NCI-H187 (cell line): ENCODE results near the gene RBM19.

Source experiments
- DNase-seq, 2 experiments: peaks; one replicate each; lab custom pipeline; 2025; lab: John Stamatoyannopoulos, UW

The RBM19 gene

DNA sequence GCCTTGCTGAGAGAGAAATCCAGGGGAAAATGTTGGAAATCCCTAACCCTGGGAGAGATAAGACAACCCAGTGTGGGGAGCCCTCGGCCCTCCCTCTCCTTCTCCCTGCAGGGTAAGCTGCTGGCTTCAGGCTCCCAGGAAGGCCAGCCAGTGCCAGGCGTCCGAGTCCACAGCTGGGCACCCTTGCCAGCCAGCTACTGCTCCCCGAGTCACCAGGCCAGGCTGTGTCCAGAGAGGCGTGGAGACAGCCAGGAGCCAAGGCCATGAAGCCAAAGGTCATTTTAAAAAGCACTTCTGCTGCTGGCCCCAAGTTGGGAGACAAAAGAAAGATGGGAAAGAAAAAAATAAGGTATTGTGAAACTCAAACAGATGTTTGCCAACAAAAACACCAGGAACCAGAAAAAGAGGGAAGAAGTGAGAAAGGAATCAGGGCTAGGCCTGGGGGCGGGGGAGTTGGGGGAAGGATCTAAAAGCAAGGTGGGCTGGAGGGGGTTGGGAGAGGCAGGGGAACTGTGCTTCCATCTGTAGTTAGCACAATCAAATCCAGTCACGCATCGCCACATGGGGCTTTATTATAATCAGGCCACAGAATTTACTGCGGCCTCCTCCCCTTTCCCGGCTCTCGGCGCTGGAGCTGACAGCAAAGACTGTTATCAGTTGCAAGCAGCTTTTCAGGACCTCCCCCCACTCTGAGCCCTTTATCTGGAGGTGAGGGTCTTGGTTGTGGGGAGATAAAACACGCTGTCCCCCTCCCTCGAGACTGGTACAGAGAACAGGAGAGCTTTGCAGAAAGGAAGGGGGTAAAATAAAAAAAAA, 33.5 kb downstream of the RBM19 start:
- DNase-seq: no peak

DNA sequence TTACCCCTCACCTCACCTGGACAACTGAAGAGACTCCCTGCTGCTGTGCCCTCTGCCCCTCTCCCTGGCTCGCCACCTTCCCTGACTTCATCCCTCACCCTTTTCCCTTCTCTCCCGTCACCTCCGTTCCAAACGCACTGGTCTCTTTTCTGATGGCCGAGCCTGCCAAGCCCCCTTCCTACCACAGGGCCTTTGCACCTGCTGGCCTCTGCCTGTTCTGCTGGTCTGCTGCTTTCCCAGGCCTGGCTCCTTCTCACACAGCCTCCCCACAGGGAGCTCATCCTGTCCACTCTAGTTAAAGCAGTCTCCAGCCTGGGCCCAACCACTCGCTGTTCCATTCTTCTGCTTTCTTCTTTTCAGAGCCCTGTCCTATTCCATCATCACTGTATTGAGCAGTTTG, 34.6 kb downstream of the RBM19 start:
- no peak for DNase-seq

DNA sequence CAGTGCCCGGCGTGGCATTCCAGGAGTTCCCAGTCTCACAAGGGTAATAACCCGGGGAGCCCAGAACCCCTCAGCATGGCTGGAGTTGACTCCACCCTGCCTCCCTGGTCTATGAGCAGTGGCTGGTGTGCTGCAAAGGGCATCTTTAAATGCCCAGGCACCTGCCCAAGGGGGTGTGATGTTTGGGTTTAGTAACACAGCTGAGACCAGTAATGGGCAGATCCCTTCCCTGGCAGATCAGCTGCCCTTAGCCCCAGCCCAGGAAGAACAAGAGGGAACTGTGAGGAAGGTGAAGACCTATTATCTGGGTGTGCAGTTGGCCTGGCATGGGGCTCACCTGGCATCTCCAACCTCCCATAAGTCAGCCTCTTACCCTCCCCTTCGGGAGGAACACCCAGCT, 35.9 kb downstream of the RBM19 start:
- DNase-seq: no peak

DNA sequence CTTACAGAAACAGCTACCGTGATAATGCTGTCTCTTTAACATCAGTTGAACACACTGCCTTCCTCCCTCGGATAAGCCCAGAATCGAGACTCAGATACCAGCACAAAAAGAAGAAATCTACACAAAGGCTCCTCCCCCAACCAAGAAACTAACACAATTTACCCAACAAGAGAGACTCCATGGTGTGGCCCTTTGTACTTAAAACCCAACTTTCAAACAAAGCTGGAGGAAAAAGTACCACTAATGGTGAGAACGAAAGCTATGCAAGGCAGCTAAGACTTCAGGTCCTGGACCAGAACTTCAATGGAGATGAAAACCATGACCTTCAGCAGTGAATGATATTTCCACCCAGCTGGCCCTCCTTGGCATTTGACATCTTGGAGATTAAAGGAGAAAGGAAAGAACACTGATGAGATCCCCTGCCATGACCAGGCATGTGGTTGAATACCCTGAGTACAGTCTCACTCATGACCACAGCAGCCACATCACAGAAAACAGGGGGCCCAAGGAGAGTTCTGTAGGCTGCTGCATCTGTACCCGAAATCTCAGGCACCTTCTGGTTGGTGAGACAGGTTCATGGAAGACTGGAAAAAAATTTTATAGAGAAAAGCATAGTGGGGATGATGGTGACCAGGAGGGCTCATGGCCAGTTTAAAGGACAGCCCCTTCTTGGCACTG, 36.7 kb downstream of the RBM19 start:
- DNase-seq: no peak

DNA sequence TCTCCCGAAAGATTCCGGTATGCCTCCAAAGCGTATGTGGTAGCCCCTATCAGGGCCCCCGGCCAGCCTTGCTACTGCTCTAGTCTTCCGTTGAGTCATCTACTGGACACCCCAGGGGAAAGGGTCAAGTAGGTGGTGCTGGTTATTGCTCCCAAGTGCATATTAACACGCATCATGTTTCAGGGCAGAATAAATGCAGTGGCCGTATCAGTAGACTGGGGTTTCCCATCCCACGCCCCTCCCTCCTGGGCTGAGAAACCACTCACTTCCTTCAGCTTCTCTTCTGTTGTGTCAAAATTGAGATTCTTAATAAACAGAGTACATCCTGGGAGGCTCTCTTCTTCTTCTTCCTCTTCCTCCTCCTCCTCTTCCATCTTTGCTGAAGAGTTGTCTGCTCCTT, 39.3 kb downstream of the RBM19 start:
- no peak for DNase-seq

DNA sequence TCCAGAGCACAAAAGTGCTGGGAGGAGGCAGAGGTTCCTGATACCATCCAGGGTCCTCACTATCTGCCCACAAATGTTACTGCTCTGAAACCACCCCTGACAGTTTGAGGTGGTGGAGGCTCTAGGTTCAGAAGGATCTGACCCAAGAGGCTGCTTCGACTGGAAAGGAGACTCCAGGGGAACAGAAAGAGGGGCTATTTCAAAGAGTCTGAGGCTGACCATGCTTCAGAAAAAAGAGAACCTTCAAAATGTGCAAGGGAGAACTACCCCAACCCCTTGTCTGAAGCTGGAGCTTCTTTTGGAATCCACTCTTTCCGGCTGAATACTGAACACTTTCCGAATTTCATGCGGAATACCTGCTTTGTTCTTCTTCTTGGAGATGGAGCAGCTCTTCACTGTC, 41.8 kb downstream of the RBM19 start:
- no peak for DNase-seq

DNA sequence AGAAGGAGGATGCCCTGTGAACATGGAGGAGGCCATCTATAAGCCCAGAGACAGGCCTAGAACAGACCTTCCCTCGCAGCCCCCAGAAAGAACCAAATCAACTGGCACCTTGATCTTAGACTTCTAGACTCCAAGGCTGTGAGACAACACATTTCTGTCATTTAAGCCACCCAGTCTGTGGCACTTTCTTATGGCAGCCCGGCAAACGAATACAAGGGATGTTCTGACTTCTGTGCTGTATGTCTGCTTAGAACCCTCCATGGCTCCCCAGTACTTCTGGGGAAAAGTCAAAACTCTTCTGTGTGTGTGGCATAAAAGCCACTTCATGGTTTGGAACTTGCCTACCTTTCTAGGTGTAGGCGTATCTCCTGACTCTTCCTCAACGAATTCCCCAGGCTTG, 42.9 kb downstream of the RBM19 start:
- no peak for DNase-seq

DNA sequence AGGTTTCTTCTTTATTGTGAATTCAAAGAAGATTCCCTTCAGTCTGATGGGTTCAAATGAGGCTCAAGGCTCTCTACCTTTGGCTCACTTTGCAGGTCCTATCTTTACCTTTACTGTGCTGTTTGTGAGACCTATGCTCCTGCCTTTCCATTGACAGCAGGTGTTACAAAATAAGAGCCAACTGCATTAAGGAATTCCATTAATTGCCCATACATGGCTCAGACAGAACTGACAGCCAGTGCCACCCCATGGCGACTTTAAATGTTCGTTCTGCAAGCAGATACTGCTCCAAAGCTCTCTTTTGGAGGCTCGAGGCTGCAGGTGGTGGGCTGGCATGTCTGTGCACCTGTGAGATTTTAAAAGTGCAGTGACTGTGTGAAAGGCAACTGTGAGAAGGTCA, 44.7 kb downstream of the RBM19 start:
- DNase-seq: no peak

DNA sequence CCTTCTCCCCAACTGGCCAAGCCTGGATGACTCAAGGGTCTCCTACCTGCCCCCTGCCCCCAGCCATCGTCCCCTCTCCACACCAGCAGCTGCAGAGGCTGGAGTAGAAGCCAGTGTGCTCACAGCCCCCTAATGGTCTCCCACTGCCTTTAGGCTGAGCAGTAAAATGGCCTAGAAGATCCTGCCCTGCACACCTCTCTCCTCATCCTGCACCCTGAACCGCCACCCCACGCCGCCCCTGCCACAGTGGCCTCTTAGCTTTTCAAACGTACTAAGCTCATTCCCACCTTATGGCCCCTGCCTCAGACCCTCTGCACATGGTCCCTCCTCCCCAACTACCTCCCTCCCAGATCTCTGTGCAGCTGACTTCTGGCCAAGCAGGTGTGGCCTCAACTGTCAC, 46.3 kb downstream of the RBM19 start:
- no peak for DNase-seq

DNA sequence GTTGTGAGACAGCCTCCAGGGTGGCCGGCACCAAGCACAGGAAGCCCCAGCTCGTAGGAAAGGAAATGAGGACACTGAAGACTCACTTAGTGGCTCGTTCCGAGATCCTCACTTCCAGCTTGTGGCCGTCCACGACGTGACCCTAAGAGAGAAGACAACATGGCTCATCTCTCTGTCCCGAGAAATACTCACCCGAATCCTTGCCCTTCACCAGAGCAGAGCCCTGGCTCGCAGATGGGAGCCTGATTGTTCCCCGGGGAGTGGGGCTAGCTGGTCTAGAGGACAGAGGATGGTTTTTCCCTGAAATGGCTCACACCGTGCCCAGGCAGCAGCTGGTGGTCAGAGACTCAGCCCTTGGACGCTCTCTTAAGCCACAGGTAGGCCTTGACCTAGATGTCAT, 47.8 kb downstream of the RBM19 start:
- DNase-seq: no peak

DNA sequence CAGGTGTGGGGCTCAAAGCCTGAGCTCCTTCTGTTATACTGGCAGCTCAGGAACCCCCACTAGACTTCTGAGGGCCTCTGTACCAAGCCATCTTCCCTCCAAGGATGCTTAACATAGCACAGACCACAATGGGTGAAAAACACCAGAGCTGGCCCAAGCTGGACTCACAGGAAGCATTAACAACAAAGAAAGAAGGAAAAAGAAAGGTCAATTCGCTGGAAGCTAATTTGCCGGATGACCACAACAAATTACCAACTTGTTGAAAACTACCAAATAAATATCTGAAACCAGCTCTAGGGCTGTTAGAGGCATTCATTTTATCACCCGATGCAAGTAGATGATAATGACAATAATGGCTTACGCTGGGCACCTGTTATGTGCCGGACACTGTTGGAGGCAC, 48.7 kb downstream of the RBM19 start:
- DNase-seq: no peak

DNA sequence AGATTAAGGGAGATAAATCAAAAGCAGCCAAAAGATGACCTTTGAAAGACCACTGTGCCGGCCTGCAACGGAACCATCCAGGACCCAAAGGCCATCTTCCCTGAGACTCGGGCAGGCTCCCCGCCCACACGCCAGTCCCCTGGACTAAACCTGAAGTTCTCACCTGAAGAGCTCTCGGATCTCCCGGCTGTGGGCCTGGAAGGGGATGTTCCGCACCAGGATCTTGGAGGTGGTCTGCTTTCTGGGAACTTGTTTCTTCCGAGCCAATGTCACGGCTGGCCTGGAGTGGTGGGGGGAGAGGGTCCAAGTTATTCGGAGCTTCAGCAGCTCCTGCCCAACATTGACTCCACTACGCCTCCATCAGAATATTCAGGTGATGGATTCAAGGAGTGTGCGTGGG, 51.3 kb downstream of the RBM19 start:
- no peak for DNase-seq

DNA sequence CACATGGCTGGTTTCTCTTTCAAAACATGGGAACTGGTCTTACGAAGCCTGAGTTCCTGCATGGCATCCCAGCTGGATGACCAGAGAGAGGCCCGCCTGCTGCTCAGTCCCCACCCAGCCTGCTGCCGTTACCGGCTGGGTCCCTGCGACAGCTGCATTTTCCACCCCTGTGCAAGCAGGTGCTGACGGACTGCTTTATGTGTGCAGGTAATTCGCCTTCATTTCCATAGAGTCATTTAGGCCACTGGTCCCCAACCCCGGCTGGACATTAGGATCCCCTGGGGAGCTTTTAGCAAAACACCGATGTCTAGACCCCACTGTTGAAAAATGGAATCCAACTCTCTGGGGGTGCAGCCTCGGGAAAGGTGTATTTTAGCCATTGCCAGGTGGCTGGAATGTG, 51.9 kb downstream of the RBM19 start:
- no peak for DNase-seq

DNA sequence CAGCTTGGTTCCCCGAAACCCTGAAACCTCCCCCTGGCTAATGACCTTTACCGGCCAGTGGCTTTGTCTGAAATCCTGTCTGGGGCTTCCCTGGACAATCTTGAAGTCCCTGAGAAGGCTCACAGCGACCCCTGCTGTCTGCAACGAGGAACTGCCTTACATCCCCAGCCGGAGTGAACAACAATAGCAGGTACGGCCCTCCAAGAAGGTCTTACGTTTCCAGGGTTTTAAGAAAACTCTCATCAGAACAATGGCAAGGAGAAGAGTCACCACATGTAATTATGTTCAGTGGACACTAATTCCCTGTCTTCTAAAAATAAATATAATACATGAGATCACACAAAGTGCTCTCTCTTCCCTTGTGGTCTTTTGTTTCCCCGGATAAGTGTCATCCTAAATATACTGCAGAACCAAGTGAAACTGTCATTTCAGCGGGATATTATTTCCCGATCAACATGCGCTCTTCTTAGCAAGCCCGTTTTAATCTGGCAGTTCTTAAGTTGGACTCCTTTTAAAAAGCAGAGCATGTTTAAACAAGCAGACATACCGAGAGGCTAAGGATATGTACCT, 53.3 kb downstream of the RBM19 start:
- DNase-seq: peak; percentile 53 to 57

DNA sequence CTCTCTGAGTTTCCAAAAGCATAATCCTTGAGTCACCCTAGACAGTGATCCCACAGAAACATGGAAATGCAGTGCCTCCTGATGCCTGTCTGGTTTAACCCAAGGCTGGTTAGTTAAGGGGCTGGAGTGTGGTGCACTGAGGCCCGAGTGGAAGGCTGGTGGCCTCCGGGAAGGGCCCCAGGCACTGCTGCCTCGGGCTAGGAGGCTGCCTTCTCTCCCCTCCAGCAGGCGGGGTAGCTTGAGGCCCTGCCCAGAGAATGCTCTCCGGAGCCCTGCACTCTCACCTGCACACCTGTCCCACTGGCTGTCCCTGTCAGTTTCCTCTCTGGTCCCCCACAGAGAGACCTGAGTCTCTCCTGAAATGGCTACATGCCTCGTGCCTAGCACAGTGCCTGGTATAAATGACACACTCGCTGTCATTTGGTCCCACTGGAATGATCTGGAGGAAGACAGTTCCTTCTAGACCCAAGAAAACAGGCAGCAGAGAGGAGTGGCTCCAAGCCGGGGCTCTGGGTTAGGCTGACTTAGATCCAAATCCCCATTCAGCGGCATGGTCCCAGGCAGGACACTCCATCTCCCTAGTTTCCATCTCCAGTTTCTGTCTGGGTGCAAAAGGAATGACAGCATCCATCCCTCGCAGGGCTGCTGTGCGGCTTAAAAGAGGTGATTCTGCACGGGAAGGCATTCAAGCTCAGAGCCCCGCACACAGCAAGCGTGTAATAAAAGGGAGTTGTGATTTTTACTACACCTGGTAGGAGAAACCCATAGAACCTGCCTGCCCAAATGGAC, 54.0 kb downstream of the RBM19 start:
- DNase-seq: no peak

DNA sequence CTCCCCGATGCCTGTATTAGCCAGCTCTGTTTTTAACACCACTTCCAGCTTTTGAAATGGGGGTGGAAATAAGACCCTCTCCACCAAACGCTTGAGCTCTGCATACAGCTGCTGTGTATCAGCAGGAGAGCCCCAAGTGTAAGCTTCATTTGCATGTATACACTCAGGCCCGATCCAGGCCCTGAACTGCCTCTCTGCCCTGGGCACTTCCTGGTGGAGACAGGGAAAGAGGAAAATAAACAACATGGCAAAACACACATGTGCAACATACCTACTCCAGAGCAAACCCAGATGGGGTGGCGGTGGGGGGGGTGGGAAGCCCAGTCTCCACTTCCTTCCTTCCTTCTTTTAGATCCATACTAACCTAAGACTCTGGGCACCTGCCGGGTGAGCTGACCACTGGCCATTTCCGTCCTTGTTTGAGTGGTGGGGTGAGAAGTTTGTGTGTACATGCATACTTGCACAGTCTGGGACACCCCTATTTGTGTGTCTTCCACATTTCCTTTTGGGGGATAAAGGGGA, 55.3 kb downstream of the RBM19 start:
- no peak for DNase-seq

DNA sequence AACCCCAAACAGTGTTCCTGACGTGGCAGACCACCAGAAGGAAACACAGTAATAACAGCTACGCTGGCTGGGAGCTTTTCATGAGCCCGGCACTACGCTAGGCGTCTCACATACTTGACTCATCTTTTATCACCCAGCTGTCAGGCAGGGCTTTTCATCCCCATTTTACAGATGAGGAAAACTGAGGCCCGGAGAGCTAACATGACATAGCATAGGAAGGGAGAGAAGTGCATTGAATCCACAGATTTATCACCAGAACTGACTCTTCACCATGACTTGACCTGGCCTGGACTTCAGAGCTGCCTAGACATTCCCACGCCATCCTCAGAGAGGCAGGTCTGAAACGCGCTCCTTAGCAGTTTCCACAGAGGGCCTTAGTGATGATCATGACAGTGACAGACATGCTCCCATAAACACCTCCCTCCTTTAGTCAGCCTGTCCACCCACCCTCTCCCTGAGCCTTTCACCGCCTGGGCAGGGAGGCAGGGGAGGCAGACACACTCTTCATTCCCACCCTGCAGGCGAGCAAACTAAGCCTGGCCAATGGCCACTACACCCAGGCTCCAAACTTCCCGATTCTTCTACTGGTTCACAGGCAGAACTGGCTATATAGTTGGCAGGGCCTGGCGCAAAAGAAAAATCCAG, 56.2 kb downstream of the RBM19 start:
- DNase-seq: no peak

DNA sequence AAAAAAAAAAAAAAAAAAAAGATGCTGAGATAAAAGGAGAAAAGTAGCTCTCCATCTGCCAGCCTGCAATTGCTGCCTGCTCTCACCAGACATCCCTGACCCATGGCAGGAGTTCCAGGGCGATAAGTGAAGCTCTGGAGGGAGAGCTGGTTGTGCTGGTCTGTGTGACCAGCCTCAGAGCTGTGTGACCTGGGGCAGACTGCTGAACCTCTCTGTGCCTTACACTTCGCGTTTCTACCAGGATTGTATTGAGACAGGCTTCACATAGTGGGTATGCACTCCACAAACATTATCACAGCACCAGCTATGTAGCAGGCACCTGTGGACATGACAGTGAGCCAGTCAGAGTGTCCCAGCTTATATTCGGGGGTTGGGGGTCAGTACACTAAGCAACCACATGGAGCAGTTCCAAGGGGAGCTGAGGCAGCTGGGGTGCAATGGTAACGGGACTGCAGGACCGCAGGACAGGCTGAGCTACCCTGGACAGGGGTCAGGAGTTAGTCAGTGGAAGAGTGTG, 57.5 kb downstream of the RBM19 start:
- DNase-seq: no peak

DNA sequence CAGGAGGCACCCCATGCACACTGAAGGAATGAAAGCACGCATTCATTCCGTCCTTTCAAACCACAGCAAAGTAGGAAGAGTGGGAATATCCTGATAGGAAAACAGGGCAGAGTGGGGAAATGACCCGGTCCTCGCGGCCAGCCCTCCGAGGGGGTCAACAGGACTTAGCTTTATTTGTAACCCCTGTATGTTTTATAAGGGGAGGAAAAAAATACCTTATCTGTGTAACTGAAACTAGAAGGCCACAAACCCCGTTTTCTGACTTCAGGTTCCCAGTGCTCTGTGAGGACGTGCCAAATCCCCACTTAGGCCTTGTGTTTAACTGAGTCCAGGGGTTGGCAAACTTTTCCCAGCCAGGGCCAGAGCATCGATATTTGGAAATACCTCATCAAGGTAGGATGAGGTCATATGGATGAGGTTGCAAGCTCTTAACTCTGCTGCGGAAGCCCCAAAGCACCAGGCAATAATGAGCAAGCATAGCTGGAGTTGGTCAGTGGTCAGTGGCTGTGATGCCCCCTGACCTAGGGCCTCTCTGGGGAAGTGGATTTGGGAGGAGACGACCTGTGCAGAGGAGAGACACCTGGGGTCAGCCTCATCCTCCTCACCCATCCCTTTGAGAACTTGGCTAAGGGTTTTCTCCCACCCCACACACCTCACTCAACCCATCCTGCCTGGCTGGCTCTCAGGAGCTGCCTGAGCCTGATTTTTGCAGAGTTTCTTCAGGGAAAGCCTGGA, 58.5 kb downstream of the RBM19 start:
- DNase-seq: no peak

DNA sequence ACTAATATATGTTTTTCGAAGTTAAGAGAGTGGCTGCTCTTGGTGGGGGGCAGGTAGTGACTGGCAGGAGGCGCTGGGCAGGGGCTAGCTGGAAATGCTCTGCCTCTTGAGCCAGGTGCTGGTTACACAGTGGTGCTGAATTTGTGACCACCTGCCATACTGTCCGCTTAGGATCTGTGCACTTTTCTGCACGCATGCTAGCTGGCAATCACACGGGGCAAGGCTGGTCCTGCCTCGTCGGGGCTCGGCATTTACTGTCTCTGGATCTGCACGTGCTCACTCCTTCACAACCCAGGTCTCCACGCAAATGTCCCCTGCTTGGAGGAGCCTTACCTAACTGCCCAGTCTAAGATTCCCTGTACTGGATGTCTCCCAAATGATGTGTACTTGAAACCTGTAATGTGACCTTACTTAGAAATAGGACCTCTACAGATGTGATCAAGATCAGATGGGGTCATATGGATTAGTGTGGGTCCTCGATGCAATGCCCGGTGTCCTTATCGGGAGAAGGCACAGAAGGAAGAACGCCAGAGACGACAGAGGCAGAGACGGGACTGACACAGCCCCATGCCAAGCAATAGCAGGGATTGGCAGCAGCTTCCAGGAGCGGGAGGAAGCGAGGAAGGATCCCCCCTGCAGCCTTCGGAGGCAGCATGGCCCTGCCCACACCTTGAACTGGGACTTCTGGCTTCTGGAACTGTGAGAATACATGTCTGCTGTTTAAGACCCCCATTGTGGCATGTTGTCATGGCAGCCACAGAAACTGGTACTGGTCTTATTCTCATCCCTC, 59.5 kb downstream of the RBM19 start:
- no peak for DNase-seq
